Psoas muscle (tissue), 8 donors: ENCODE data around the gene TMEFF2. TPM values are rescaled to one million over a fixed set of nuclear protein-coding genes. Genes with fewer than 3 reads are reported as not detected.

ENCODE experiments used
- ATAC-seq, 4 donors: fragments of 200-7000 bp; cut with Tn5 transposase; one replicate each; pipeline ENCODE4 v1.9.1; 2020; ENCODE audit warnings: moderate library complexity in 3 of 4, mild to moderate bottlenecking in 2 of 4
- DNase-seq, 2 donors: peaks; one replicate each; pipeline ENCODE4 v3.0.0-alpha.2; 2020
- H3K27ac ChIP-seq: fragments of 200-600 bp; one replicate; pipeline ENCODE4 v1.8.0; 2022
- H3K27me3 ChIP-seq, 3 donors: fragments of 200-600 bp in 1 of 3; one replicate each; pipeline versions ENCODE4 v1.6.1 to v1.8.0; 2013 to 2022; ENCODE audit warnings: low read length in 2 of 3, mild to moderate bottlenecking in 2 of 3, moderate library complexity in 1 of 3; ENCODE audit not compliant: insufficient read depth in 3 of 3
- H3K36me3 ChIP-seq, 2 donors: fragments of 200-600 bp in 1 of 2; one replicate each; pipeline versions ENCODE4 v1.6.1 to v1.8.0; 2013 to 2022; ENCODE audit warnings: low read depth in 1 of 2, mild to moderate bottlenecking in 1 of 2, moderate library complexity in 1 of 2; ENCODE audit not compliant: insufficient read depth in 1 of 2
- H3K4me1 ChIP-seq: fragments of 200-600 bp; one replicate; pipeline ENCODE4 v1.8.0; 2022
- H3K4me3 ChIP-seq: fragments of 200-600 bp; one replicate; pipeline ENCODE4 v1.8.0; 2022; ENCODE audit warnings: mild to moderate bottlenecking
- H3K9me3 ChIP-seq: fragments of 200-600 bp; one replicate; pipeline ENCODE4 v1.8.0; 2022
- WGBS, 3 donors: extraction: QIAGEN DNeasy Blood & Tissue Kit; methylation state at CpG; one replicate each; pipeline versions ENCODE4 v1.1.6 to v1.1.7; 2013; 5-methylcytosine and 5-hydroxymethylcytosine counted together
- intact Hi-C, 2 donors: fragments of 100-400 bp; cut with DNase I; formaldehyde crosslinking; loops; one replicate each; pipeline versions ENCODE4 v1.11.0 to v1.14.2; 2022
- polyA plus RNA-seq, 3 donors: library from polyadenylated mRNA; stranded (reverse); fragments of 200-250 nt; gene quantifications; one replicate each; pipeline ENCODE4 v1.2.3, GENCODE V29; 2013
- total RNA-seq, 4 donors: library from RNA; stranded (reverse); fragmentation: NEBNext Ultra II Directional in 2 of 4; extraction: Animal tissue kit (Norgen Biotek cat#: 25700) in 2 of 4; gene quantifications; one replicate each; pipeline versions ENCODE4 v1.2.1 to v1.2.4, GENCODE V29; 2021 to 2023
- TF ChIP-seq, protein P1 (sequence below): fragments of 200-600 bp; IDR thresholded peaks from one replicate; pipeline ENCODE4 v1.8.0; 2022; ENCODE audit warnings: antibody characterized with exemption
- donor health status: healthy with polysubstance abuse.
- donor health status: DM: no; HTN: no; CAD: no; lungs with moderate emphysema.
- donor health status: Bipolar disorder and iron deficiency.
- donor health status: healthy.
- donor health status: DM: yes; HTN: yes; CAD: no.
- donor health status: DM: no; HTN: no; CAD: no.
- donor health status: DM: no; HTN: no; CAD: no.
- donor health status: DM: yes; HTN: yes; CAD: no.

Gene TMEFF2
- total and polyA plus RNA-seq, 7 donors = 0.07 to 0.47 (median 0.16) TPM; not detected in 4

DNA sequence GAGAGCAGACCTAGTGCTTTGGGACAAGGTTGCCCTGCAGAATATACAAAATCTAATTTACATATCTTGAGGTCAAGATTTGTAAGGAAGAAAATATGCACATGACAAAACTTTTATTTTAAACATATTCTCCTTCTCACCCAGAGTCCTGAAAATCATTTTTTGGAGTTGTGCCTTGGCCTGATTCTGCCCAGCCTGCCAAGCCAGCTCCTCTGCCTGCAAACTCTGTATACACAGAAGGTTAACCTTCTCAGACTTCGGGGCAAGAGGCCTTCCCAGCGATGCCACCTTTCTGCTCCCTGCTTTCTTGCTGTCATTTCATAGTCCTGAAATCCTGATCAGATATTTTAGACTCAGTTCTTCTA, 252.0 kb downstream of the TMEFF2 start:
- H3K27ac ChIP-seq = no peak overlapping the region
- TF ChIP-seq, protein P1, sequence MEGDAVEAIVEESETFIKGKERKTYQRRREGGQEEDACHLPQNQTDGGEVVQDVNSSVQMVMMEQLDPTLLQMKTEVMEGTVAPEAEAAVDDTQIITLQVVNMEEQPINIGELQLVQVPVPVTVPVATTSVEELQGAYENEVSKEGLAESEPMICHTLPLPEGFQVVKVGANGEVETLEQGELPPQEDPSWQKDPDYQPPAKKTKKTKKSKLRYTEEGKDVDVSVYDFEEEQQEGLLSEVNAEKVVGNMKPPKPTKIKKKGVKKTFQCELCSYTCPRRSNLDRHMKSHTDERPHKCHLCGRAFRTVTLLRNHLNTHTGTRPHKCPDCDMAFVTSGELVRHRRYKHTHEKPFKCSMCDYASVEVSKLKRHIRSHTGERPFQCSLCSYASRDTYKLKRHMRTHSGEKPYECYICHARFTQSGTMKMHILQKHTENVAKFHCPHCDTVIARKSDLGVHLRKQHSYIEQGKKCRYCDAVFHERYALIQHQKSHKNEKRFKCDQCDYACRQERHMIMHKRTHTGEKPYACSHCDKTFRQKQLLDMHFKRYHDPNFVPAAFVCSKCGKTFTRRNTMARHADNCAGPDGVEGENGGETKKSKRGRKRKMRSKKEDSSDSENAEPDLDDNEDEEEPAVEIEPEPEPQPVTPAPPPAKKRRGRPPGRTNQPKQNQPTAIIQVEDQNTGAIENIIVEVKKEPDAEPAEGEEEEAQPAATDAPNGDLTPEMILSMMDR = no peak
- H3K36me3 ChIP-seq = no peaks in the 10 kb centered on the region
- ATAC-seq = no peak
- H3K27me3 ChIP-seq = no peaks in the 10 kb centered on the region
- no peaks in the 10 kb centered on the region for H3K9me3 ChIP-seq
- DNase-seq = no peak
- intact Hi-C loops = no loop called here
- H3K4me3 ChIP-seq = no peak overlapping the region
- 52 to 69% (median 54%) methylated on average over 2 of the region's 2 CpGs for WGBS, 3 donors
- no peaks in the 10 kb centered on the region for H3K4me1 ChIP-seq

DNA sequence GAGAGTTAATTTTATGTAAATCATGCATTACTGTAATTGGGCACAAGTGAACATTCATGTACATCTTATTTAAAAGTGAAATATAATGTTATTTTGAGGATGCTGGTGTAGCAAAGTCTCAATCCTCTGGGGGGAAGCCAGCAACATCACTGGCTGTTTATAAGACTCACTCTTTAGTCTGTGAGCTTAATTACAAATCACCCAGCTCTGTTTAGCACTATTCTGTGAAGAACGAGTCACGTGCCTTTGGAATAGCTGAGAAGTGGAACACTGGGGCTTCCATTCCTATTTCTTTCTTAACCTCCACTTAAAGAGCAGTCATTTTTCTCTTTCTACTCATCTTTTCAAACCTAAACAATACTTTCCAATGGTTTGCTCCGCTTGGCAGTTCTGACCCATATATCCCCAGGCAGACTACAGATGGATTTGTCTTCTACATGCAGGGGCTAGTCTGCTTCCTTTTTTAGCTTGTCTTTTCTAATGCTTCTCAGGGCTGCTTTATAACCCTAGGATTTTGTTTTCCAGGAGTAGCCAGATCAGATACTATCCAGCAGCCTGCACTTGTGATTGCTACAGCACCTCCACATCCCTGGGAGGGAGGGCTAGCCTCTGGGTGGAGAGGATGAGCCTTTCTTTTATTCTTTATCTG, 252.5 kb downstream of the TMEFF2 start:
- no peak for DNase-seq
- intact Hi-C loops = no loop called here
- Histone ChIP-seq H3K27me3 (no peaks in the 10 kb centered on the region), H3K9me3 (no peaks in the 10 kb centered on the region), H3K4me1 (no peaks in the 10 kb centered on the region), H3K27ac (no peak overlapping the region), H3K4me3 (no peak overlapping the region), H3K36me3 (no peaks in the 10 kb centered on the region)
- WGBS, 3 donors = 74 to 83% (median 78%) methylated on average over 3 of the region's 3 CpGs
- no peak for ATAC-seq
- TF ChIP-seq, protein P1 = no peak

DNA sequence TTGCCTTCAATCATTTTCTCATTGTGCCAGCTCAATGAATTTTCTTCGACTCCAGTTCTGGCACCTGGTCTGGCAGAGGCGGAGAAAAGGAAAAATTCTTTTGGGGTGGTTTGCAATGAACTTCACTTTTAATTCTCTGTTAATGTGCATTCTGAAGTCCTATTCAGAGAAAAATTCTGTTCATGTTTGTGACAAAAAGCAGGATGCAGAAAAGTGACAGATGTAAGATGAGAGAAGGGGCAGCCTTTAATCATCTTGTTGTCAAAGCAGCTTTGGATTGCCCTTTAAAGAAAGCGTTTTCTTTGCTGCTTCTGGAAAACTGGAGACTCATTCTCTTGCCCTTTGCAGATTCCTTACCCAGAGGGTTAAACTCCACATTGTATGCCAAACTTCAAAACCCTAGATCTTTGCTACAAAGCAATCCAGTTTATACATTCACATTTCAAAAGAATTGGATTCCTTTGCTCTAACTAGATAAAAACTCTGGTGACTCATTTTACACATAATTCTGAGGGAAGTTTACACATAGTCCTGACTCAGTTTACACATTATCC, 253.3 kb downstream of the TMEFF2 start:
- WGBS, 3 donors = 51 to 75% (median 56%) methylated on average over 3 of the region's 3 CpGs
- no peak for ATAC-seq
- intact Hi-C loops = no loop called here

DNA sequence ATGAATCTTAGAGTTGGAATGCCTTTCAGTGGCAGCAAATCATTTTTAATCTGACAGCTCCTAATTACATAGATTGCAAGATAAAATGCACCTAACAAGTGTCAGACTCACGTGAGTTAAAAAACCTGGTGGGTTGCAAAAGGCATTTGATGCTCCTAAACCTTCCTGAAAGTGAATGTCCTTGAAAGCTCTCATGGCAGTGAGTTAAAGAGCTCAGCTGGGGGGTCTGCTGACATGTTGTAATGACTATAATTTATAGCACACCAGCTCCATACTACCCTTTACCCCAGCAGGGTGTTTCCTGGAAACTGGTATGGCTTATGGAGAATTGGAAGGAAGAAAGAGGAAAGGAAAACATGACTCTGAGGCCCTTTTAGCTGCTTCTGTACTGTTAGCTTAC, 256.0 kb downstream of the TMEFF2 start:
- H3K9me3 ChIP-seq = no peaks in the 10 kb centered on the region
- H3K27ac ChIP-seq = no peak overlapping the region
- no peaks in the 10 kb centered on the region for H3K4me1 ChIP-seq
- intact Hi-C loops = no loop called here
- 88 to 100% (median 99%) methylated on average over 1 of the region's 1 CpG for WGBS, 3 donors
- H3K27me3 ChIP-seq = no peaks in the 10 kb centered on the region
- H3K36me3 ChIP-seq = no peaks in the 10 kb centered on the region
- TF ChIP-seq, protein P1 = no peak
- no peak for ATAC-seq
- H3K4me3 ChIP-seq = no peak overlapping the region
- DNase-seq = no peak

More for the DNA sequence above, 253.3 kb downstream of the TMEFF2 start:
- Histone ChIP-seq H3K36me3 (no peaks in the 10 kb centered on the region), H3K4me1 (no peaks in the 10 kb centered on the region), H3K9me3 (no peaks in the 10 kb centered on the region), H3K27ac (no peak overlapping the region), H3K4me3 (no peak overlapping the region), H3K27me3 (no peaks in the 10 kb centered on the region)
- no peak for DNase-seq
- TF ChIP-seq, protein P1 = no peak
